HFF-Myc (cell line): ENCODE results near the gene EXOC3L1.

Experiments used
- DNase-seq: peaks from one replicate; pipeline ENCODE4 v3.0.0-alpha.2; 2011; ENCODE audit warnings: low read depth; ENCODE audit errors: extremely low read depth
- H3K4me3 ChIP-seq: replicated peaks from 2 replicates; pipeline ENCODE4 v1.5.1; 2011; ENCODE audit warnings: low read depth, mild to moderate bottlenecking, control low read depth, low read length
- CTCF ChIP-seq: IDR thresholded peaks from 2 replicates; pipeline ENCODE4 v1.5.1; 2012; ENCODE audit warnings: mild to moderate bottlenecking, low read depth, low read length, control low read depth; ENCODE audit errors: missing control alignments

Gene EXOC3L1

GRCh38 chr16:67235816-67236562, 46.1 kb upstream of the EXOC3L1 start:
- TF ChIP-seq CTCF = no peak
- DNase-seq = no peak
- no peak overlapping the region for H3K4me3 ChIP-seq

- TF ChIP-seq CTCF = no peak
- H3K4me3 ChIP-seq = no peak overlapping the region
- DNase-seq = no peak
Measured at GRCh38 chr16:67234180-67234597, 44.3 kb upstream of the EXOC3L1 start.

GRCh38 chr16:67233596-67233995, 43.7 kb upstream of the EXOC3L1 start:
- no peak for TF ChIP-seq CTCF
- no peak for DNase-seq
- no peak overlapping the region for H3K4me3 ChIP-seq

- TF ChIP-seq CTCF = no peak
- no peak for DNase-seq
- no peak overlapping the region for H3K4me3 ChIP-seq
Measured at GRCh38 chr16:67230809-67231660, 41.1 kb upstream of the EXOC3L1 start.

GRCh38 chr16:67229906-67230808, 40.2 kb upstream of the EXOC3L1 start:
- TF ChIP-seq CTCF = no peak
- DNase-seq = no peak
- H3K4me3 ChIP-seq = no peak overlapping the region

GRCh38 chr16:67228905-67229304, 39.0 kb upstream of the EXOC3L1 start:
- no peak for TF ChIP-seq CTCF
- H3K4me3 ChIP-seq = no peak overlapping the region
- no peak for DNase-seq
